ENCODE results near the gene TRMT5.
A peak's percentile ranks its signal among the peaks of the same experiment; 100 is the strongest.

TRMT5 gene

DNA sequence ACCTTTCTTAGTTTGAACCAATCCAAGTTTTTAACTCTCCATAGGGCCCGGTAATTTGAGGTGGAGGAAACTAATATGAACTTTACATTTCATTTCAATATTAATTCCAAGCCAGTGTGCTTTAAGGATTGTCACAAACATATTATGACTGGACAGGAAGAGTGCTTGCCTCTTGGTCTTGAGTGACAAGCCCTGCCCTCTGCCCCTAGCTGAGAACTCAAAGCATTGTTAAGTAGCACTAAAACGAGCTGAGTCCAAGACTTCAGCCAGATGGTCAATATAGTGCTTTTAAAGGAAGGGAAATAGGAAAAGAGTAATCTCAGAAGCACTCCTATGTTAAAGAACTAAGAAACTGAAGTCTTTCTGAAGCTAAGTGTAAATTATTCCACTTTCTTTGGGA is 17.1 kb downstream of the TRMT5 start:
- no peak for DNase-seq

- DNase-seq = no peak
These were observed 22.7 kb downstream of the TRMT5 start for GRCh38 chr14:60958146-60958545.

- no peak for DNase-seq
These were observed 24.2 kb downstream of the TRMT5 start for GRCh38 chr14:60956632-60957031.

GRCh38 chr14:60956202-60956601 is 24.7 kb downstream of the TRMT5 start:
- DNase-seq = no peak

DNA sequence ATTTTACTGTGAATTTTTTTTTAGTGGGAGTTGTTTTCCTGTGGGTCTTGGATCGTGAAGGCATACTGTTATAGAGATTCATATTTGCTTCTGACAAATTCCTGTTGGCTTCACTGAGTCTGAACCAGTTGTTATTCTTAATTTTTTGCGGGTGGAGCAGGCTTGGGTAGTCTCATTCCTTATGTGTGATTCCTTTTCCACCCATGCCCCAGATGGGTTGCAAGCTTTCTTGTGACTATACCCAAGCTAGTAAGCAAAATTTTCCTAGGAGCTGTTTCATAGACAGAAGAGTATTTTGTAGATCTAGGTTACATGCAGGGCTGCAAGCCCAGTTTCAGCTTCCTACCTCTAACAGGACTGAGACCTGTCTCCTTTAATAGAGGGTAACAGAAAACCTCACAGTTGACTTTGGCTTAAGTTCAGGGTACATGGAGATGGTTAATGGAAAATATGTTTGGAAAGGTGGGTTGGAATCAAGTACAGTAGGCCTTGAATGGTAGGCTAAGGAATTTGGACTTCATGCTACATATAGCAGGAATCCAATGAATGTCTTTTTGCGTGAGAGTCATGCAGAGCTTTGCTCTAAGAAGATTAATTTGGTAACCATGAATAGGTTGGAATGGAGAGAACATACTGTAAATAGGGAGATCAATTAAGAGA is 29.0 kb downstream of the TRMT5 start:
- peak; percentile 73 for DNase-seq

GRCh38 chr14:60946773-60947172 is 34.1 kb downstream of the TRMT5 start:
- DNase-seq = no peak

DNA sequence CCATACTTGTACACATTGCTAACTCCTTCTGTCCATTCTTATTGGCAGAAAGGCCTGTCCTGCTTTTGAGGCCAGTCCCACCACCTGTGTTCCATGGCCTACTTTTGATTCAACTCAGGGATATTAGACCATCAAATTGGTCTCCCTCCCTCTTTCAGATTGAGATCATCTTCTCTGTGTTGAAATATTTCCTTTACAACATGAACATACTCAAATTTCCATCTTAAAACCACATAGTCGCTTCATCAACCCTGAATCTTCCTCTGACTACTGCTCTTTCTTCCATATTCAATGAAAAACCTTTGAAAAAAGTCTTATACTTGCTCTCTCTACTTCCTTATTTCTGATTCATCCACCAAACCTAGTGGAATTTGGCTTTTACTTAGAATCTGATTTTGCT is 34.9 kb downstream of the TRMT5 start:
- no peak for DNase-seq

DNA sequence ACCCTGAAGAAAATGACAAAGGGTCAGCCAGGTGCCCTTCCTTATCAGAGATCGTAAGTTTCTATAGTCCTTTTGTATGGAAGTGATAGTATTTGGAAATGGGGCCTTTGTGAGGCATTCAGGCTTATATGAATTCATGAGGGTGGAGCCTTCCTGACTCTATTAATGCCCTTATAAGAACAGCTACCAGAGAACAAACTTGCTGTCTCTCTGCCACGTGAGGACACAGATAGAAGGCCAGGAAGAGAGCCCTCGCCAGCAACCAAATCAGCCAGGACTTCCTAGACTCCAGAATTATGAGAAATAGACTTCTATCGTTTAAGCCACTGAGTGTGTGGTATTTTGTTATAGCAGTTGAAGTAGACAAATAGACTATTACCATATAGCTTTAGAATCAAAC is 36.7 kb downstream of the TRMT5 start:
- peak; percentile 12 for DNase-seq

- no peak for DNase-seq
These were observed 37.2 kb downstream of the TRMT5 start for GRCh38 chr14:60943637-60944032.

DNA sequence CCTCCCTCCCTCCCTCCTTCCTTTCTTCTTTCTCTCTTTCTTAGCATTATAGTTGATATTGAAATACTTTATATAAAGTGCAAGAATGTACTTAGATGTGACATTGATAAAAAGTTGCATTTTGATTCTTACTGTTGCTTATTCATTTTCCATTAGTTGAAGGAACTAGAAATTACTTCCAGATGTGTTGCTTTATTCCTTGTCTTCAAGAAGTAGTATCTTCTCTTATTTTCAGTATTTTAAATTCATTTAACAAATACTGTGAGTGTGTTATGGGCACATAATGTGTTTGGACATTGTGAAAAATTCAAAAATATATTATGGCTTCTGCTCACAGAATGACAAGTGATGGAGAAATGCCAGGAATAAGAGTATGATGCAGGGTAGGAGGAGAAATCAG is 45.6 kb downstream of the TRMT5 start:
- DNase-seq = no peak

GRCh38 chr14:60933920-60934655 is 46.8 kb downstream of the TRMT5 start:
- no peak for DNase-seq

- no peak for DNase-seq
These were observed 49.7 kb downstream of the TRMT5 start for GRCh38 chr14:60931218-60931617.

- no peak for DNase-seq
These were observed 54.9 kb downstream of the TRMT5 start for GRCh38 chr14:60926002-60926401.

DNA sequence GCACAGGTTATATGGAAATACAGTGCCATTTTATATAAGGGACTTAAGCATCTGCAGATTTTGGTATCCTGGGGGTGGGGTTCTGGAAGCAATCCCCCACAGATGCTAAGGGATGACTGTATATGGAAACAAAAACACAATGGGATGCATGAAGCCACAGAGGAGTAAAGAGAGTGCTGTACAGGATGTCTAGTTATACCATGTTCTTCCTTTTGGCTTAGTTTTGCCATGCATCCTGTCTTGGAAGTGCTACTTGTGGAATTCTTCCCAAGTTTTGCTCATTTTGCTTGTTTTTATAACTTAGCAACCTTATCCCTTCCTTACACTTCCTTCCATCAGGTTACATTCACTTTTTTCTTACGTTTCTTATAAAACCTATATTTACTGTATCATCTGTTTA is 55.6 kb downstream of the TRMT5 start:
- DNase-seq = peak; percentile 13

- DNase-seq = peak; percentile 34
These were observed 58.8 kb downstream of the TRMT5 start for GRCh38 chr14:60922050-60922449.
